Measurements from ENCODE around the gene VPS13D. TPM values are rescaled to one million over a fixed set of nuclear protein-coding genes. Genes with fewer than 3 reads are reported as not detected.
A peak's percentile ranks its signal among the peaks of the same experiment; 100 is the strongest.

Gene VPS13D
- total RNA-seq, 4 donors from 2014 or later = 137 to 238 (median 191) TPM

DNA sequence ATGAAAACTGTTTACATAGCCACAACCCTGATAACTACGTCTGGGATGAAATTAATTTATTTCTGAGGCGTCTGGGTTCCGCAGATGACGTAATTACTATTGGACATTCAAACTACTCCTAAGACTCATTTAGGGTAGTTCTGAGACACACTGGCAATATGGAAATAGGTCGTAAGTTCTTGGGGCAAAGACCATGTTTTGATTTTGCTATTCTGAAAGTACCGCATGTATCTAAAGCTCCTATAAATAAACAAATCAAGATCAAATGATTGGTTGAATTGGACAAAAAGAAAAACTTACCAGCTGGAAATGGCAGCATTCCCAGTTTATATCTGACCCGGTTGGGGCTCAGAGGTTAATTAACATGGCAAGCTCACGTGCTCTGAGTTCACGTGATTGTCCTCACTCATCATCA, 313.9 kb downstream of the VPS13D start:
- Histone ChIP-seq H3K27me3 (no peaks in the 10 kb centered on the region), H3K9me3 (no peaks in the 10 kb centered on the region), H3K27ac (peak overlapping the region in 1 of 3 donors; percentile 81), H3K4me1 (peaks cover 20 to 52% of the 10 kb centered on the region in 2 donors), H3K4me3 (replicated peaks in 1 of 3) (no peak overlapping the region), H3K36me3 (no peaks in the 10 kb centered on the region)
- intact Hi-C loops (cut with DNase I) = no loop called here
- no peak for DNase-seq
- TF ChIP-seq, protein P1, sequence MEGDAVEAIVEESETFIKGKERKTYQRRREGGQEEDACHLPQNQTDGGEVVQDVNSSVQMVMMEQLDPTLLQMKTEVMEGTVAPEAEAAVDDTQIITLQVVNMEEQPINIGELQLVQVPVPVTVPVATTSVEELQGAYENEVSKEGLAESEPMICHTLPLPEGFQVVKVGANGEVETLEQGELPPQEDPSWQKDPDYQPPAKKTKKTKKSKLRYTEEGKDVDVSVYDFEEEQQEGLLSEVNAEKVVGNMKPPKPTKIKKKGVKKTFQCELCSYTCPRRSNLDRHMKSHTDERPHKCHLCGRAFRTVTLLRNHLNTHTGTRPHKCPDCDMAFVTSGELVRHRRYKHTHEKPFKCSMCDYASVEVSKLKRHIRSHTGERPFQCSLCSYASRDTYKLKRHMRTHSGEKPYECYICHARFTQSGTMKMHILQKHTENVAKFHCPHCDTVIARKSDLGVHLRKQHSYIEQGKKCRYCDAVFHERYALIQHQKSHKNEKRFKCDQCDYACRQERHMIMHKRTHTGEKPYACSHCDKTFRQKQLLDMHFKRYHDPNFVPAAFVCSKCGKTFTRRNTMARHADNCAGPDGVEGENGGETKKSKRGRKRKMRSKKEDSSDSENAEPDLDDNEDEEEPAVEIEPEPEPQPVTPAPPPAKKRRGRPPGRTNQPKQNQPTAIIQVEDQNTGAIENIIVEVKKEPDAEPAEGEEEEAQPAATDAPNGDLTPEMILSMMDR (IDR thresholded peaks at IDR 0.05) = no peak
- TF ChIP-seq POLR2A (IDR thresholded peaks at IDR 0.05) = no peak
- 87 to 90% methylated on average over 9 of the region's 9 CpGs for WGBS, 2 donors

DNA sequence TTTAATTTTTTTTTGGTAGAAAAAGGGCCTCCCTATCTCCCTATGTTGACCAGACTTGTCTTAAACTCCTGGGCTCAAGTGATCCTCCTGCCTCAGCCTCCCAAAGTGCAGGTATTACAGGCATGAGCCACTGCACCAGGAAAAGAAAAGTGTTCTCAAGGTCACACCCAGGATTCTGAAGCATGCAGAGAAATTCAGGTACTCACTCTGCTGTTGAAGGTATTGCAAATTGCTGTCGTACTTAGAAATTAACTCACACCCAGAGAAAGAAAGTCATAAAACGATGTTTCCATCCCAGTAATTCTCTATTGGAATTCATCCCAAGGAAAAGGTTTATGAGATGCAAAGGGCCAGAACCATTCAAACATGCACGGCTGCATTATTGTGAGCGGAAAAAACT, 314.5 kb downstream of the VPS13D start:
- no peaks in the 10 kb centered on the region for H3K27me3 ChIP-seq
- no peaks in the 10 kb centered on the region for H3K36me3 ChIP-seq
- no peak overlapping the region for H3K4me3 ChIP-seq (replicated peaks in 1 of 3)
- TF ChIP-seq POLR2A (IDR thresholded peaks at IDR 0.05) = no peak
- TF ChIP-seq, protein P1 (IDR thresholded peaks at IDR 0.05) = no peak
- H3K4me1 ChIP-seq = peaks cover 26 to 57% of the 10 kb centered on the region in 2 donors
- intact Hi-C loops (cut with DNase I) = no loop called here
- no peak overlapping the region for H3K27ac ChIP-seq
- no peak for DNase-seq
- WGBS, 2 donors = 61 to 79% methylated on average over 4 of the region's 4 CpGs
- H3K9me3 ChIP-seq = no peaks in the 10 kb centered on the region

DNA sequence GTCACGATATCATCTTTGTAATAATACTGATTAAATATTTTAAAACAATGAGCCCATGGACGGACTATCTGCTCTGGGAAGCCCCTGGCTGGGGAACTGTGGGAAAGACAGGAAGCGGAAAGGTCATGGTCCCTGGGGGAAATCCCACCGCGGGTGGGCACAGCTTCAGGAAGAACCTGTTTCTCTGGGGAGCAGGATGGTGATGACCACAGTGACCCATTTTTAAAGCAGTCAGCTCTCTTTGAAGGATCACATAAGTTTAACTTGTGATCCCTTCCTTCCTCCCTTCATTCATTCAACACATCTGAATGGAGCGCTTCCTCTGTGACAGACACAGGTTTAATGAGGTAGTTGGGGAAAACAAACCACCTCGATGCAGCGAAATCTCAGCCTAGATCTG, 315.2 kb downstream of the VPS13D start:
- TF ChIP-seq POLR2A (IDR thresholded peaks at IDR 0.05) = no peak
- TF ChIP-seq, protein P1 (IDR thresholded peaks at IDR 0.05) = no peak
- no peak overlapping the region for H3K27ac ChIP-seq
- H3K27me3 ChIP-seq = no peaks in the 10 kb centered on the region
- no peaks in the 10 kb centered on the region for H3K9me3 ChIP-seq
- intact Hi-C loops (cut with DNase I) = no loop called here
- DNase-seq = no peak
- H3K4me1 ChIP-seq = peaks cover 23 to 57% of the 10 kb centered on the region in 2 donors
- H3K36me3 ChIP-seq = no peaks in the 10 kb centered on the region
- WGBS, 2 donors = 59 to 70% methylated on average over 8 of the region's 8 CpGs
- no peak overlapping the region for H3K4me3 ChIP-seq (replicated peaks in 1 of 3)

DNA sequence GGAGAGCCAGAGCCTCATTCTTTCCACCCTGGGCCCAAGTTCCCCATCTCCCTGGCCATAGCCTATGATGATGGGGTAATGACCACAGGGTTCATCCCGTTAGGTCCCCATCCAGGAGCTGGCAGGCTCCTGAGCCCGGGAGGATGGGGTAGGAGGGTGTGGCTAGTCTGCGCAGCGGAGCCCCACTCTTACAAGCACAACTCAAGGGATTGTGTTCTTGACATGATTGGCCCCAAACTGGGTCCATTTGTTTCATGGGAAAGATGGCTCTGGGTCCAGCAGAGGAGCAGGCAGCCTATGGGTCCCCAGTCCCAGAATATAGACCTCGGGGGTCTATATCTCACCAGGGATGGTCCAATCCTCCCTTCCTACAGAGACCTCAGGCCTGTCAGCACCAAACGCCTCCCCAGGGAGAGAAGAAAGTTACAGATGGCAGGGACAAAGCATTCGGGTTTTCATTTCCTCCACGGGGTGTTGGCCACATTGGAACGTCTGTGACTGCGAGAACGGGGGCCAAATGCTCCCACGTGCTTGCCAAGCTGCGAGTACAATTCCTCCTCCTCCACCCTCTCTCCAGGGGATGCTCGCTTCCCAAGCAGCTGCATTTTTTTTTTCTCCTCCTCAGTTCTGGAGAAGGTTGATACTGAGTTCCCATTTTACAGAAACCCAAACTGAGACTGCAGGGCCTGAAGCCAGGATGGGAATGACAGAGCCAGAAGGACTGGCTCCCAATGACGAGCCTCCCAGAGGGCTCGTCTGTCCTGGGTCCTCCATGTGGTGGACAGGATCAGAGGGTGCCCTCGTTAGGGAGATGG, 317.1 kb downstream of the VPS13D start:
- Histone ChIP-seq H3K4me1 (peaks cover 21 to 46% of the 10 kb centered on the region in 2 donors), H3K4me3 (replicated peaks in 1 of 3) (no peak overlapping the region), H3K27ac (peak overlapping the region in 2 of 3 donors; percentile 81 to 93), H3K36me3 (no peaks in the 10 kb centered on the region), H3K27me3 (no peaks in the 10 kb centered on the region), H3K9me3 (no peaks in the 10 kb centered on the region)
- TF ChIP-seq, protein P1 (IDR thresholded peaks at IDR 0.05) = no peak
- no peak for TF ChIP-seq POLR2A (IDR thresholded peaks at IDR 0.05)
- WGBS, 2 donors = 62 to 80% methylated on average over 15 to 17 of the region's 17 CpGs
- intact Hi-C loops (cut with DNase I) = no loop called here
- DNase-seq = peak in 1 of 2 donors; percentile 19

DNA sequence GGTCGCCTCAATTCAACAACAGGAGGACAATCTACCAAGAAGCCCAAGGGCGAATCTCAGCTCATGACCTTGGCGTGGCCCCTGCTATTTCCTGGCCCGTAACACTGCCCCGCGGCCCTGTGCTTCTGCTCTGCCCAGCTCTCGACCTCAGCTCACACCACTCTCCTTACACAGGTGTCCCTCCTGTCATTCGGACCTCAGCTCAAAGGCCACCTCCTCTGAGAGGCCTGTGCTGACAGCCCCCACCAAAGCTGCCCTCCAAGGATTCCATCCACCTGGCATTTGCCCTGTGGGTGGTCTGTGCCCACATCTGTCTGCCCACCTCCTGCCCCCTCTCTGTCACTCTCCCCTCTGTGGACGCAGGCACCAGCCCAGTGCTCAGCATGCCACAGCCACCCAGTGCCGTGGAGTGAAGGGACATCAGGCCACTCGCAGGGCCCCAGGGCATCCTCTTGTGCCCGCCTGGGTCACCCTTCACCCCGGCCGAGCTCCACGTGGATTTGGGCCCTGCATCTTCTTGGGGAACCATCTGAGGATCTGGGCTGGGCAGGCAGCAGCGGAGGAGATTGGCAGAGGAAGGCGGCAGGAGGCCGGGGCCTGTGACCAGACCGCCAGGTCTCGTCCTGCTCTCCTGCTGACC, 317.9 kb downstream of the VPS13D start:
- TF ChIP-seq, protein P1 (IDR thresholded peaks at IDR 0.05) = no peak
- no peak for TF ChIP-seq POLR2A (IDR thresholded peaks at IDR 0.05)
- Histone ChIP-seq H3K27ac (peak overlapping the region in 2 of 3 donors; percentile 81 to 93), H3K9me3 (no peaks in the 10 kb centered on the region), H3K36me3 (no peaks in the 10 kb centered on the region), H3K4me3 (replicated peaks in 1 of 3) (no peak overlapping the region), H3K4me1 (peaks cover 16 to 48% of the 10 kb centered on the region in 2 donors), H3K27me3 (no peaks in the 10 kb centered on the region)
- DNase-seq = peak in 1 of 2 donors; percentile 2
- 86 to 89% methylated on average over 11 to 15 of the region's 20 CpGs for WGBS, 2 donors
- intact Hi-C loops (cut with DNase I) = no loop called here

All from thyroid gland (tissue), 4 donors.